GM23338 (cell line): ENCODE measurements around the gene PSMB10. TPM values are rescaled to one million over a fixed set of nuclear protein-coding genes. Genes with fewer than 3 reads are reported as not detected.

Experiments
- ATAC-seq: fragments of 200-7000 bp; cut with Tn5 transposase; 3 replicates; pipeline ENCODE4 v1.9.1; 2020
- DNase-seq: peaks from one replicate; pipeline ENCODE4 v3.0.0-alpha.2; 2015; ENCODE audit warnings: low spot score
- H2AFZ ChIP-seq: fragments of 200-600 bp; sonication (generic); 2 replicates; pipeline ENCODE4 v1.8.0; 2016; ENCODE audit warnings: antibody characterized with exemption, mild to moderate bottlenecking, moderate library complexity
- H3F3A ChIP-seq: fragments of 200-600 bp; sonication (generic); replicated peaks from 2 replicates; pipeline ENCODE4 v1.8.0; 2017; ENCODE audit warnings: antibody characterized with exemption, mixed run types, low read depth
- H3K27ac ChIP-seq: fragments of 200-600 bp; sonication (generic); 2 replicates; pipeline ENCODE4 v1.6.1; 2016; ENCODE audit warnings: low read depth
- H3K27me3 ChIP-seq: fragments of 200-600 bp; sonication (generic); 2 replicates; pipeline ENCODE4 v1.8.0; 2016; ENCODE audit warnings: mild to moderate bottlenecking, mixed run types, moderate library complexity; ENCODE audit not compliant: insufficient read depth
- H3K36me3 ChIP-seq: fragments of 200-600 bp; sonication (generic); 2 replicates; pipeline ENCODE4 v1.8.0; 2016; ENCODE audit warnings: mild to moderate bottlenecking; ENCODE audit not compliant: insufficient read depth
- H3K4me1 ChIP-seq: fragments of 200-600 bp; sonication (generic); 2 replicates; pipeline ENCODE4 v1.8.0; 2016; ENCODE audit warnings: mild to moderate bottlenecking, moderate library complexity; ENCODE audit not compliant: insufficient read depth
- H3K4me2 ChIP-seq: fragments of 200-600 bp; sonication (generic); 2 replicates; pipeline ENCODE4 v1.7.1; 2017; ENCODE audit warnings: mixed run types
- H3K4me3 ChIP-seq: fragments of 200-600 bp; sonication (generic); 2 replicates; pipeline ENCODE4 v1.6.1; 2016; ENCODE audit warnings: mixed run types
- H3K79me2 ChIP-seq: fragments of 200-600 bp; sonication (generic); replicated peaks from 2 replicates; pipeline ENCODE4 v1.8.0; 2017; ENCODE audit warnings: mild to moderate bottlenecking; ENCODE audit not compliant: insufficient read depth
- H3K9me2 ChIP-seq: fragments of 200-600 bp; sonication (generic); 2 replicates; pipeline ENCODE4 v1.8.0; 2017; ENCODE audit not compliant: insufficient read depth
- H4K20me1 ChIP-seq: fragments of 200-600 bp; sonication (generic); replicated peaks from 2 replicates; pipeline ENCODE4 v1.8.0; 2017; ENCODE audit warnings: mild to moderate bottlenecking; ENCODE audit not compliant: insufficient read depth
- H3K27ac Mint-ChIP-seq: 2 replicates; pipeline ENCODE4 v1.8.0; 2020; ENCODE audit warnings: inconsistent platforms, mild to moderate bottlenecking, moderate library complexity, mixed read lengths
- H3K27me3 Mint-ChIP-seq: 3 replicates; pipeline ENCODE4 v1.8.0; 2022; ENCODE audit warnings: low read depth, mild to moderate bottlenecking, moderate library complexity, mixed read lengths, inconsistent platforms; ENCODE audit not compliant: insufficient read depth, poor library complexity
- H3K36me3 Mint-ChIP-seq: 3 replicates; pipeline ENCODE4 v1.8.0; 2021; ENCODE audit warnings: low read depth, mild to moderate bottlenecking, inconsistent platforms, moderate library complexity, mixed read lengths
- H3K4me1 Mint-ChIP-seq: 3 replicates; pipeline ENCODE4 v1.8.0; 2020; ENCODE audit warnings: mild to moderate bottlenecking, inconsistent platforms, mixed read lengths
- H3K4me3 Mint-ChIP-seq: 3 replicates; pipeline ENCODE4 v1.8.0; 2021; ENCODE audit warnings: moderate library complexity, mild to moderate bottlenecking, inconsistent platforms, mixed read lengths
- H3K9me3 Mint-ChIP-seq: 3 replicates; pipeline ENCODE4 v1.8.0; 2020; ENCODE audit warnings: moderate library complexity, mild to moderate bottlenecking, inconsistent platforms, mixed read lengths
- JUNB ChIP-seq: IDR thresholded peaks from one replicate; pipeline ENCODE4 v1.6.1; 2016; ENCODE audit warnings: antibody characterized with exemption; ENCODE audit not compliant: unreplicated experiment
- NANOG ChIP-seq: IDR thresholded peaks from 2 replicates; pipeline ENCODE4 v1.6.1; 2016; ENCODE audit warnings: antibody characterized with exemption, borderline replicate concordance
- POLR2AphosphoS5 ChIP-seq: IDR thresholded peaks from 2 replicates; pipeline ENCODE4 v1.6.1; 2016; ENCODE audit warnings: antibody characterized with exemption, low read depth
- ZNF462 ChIP-seq: fragments of 250-450 bp; sonication (Bioruptor Pico); IDR thresholded peaks from 2 replicates; pipeline ENCODE4 v1.5.0; 2020; ENCODE audit warnings: mild to moderate bottlenecking, moderate library complexity
- polyA plus RNA-seq: library from polyadenylated mRNA; unstranded; fragments of >200 nt; fragmentation: Nextera tagmentation; extraction: Ambion mirVana; gene quantifications from 2 replicates; pipeline ENCODE4 v1.2.1, GENCODE V29; 2016
- total RNA-seq: library from RNA; depleted of rRNA; stranded (reverse); fragments of >200 nt; shearing (Covaris generic); gene quantifications from 2 replicates; pipeline ENCODE4 v1.2.3, GENCODE V29; 2014

Gene PSMB10
- total and polyA plus RNA-seq, 2 experiments from 2014 or later: 27.5 to 114 TPM

- Histone ChIP-seq H3K36me3 (peaks cover 13% of the 10 kb centered on the region; the same call in 1 of the 2 replicates), H3K4me3 (no peak overlapping the region), H3K79me2 (no peaks in the 10 kb centered on the region), H3K4me2 (no peak overlapping the region), H3K27me3 (no peaks in the 10 kb centered on the region), H3K9me2 (no peaks in the 10 kb centered on the region), H4K20me1 (no peaks in the 10 kb centered on the region), H3K27ac (no peak overlapping the region), H3F3A (no peaks in the 10 kb centered on the region), H2AFZ (no peak overlapping the region), H3K4me1 (no peaks in the 10 kb centered on the region)
- no peak for DNase-seq
- TF ChIP-seq ZNF462 (CRISPR knock-in tag) (no peak), JUNB (no peak)
- H3K27ac Mint-ChIP-seq: no peak overlapping the region
- no peak for ATAC-seq
- no peak overlapping the region for H3K4me3 Mint-ChIP-seq
- no peaks in the 10 kb centered on the region for H3K4me1 Mint-ChIP-seq
- peaks cover 48% of the 10 kb centered on the region for H3K36me3 Mint-ChIP-seq
- peaks cover 4% of the 10 kb centered on the region for H3K27me3 Mint-ChIP-seq
- H3K9me3 Mint-ChIP-seq: no peaks in the 10 kb centered on the region
These were observed 13.7 kb upstream of the PSMB10 start for GRCh38 chr16:67950335-67950843.

GRCh38 chr16:67949645-67950044 is 13.0 kb upstream of the PSMB10 start:
- H3K27me3 ChIP-seq: no peaks in the 10 kb centered on the region
- no peak for TF ChIP-seq JUNB
- no peak for TF ChIP-seq NANOG
- TF ChIP-seq POLR2AphosphoS5: no peak
- no peak overlapping the region for H3K27ac ChIP-seq
- H3K4me1 ChIP-seq: no peaks in the 10 kb centered on the region
- Mint-ChIP-seq H3K4me1 (no peaks in the 10 kb centered on the region), H3K9me3 (no peaks in the 10 kb centered on the region), H3K27me3 (peaks cover 4% of the 10 kb centered on the region), H3K4me3 (no peak overlapping the region), H3K36me3 (peaks cover 51% of the 10 kb centered on the region), H3K27ac (no peak overlapping the region)
- H3K9me2 ChIP-seq: no peaks in the 10 kb centered on the region
- peaks cover 13% of the 10 kb centered on the region; the same call in 1 of the 2 replicates for H3K36me3 ChIP-seq
- H2AFZ ChIP-seq: no peak overlapping the region
- H3K4me3 ChIP-seq: no peak overlapping the region
- ATAC-seq (no peak), DNase-seq (no peak)
- no peak overlapping the region for H3K4me2 ChIP-seq
- no peaks in the 10 kb centered on the region for H3K79me2 ChIP-seq
- no peaks in the 10 kb centered on the region for H3F3A ChIP-seq
- no peaks in the 10 kb centered on the region for H4K20me1 ChIP-seq
